Activated naive CD8-positive, alpha-beta T cell treated with anti-CD3 and anti-CD28 coated beads, Interleukin-2, amount 50 U/mL, for 24 hours (primary cell): ENCODE data around the gene NECTIN4.
"Not testable (repeated sequence)": the region's sequence is repeated elsewhere in the genome, so short reads cannot be mapped to it uniquely, and the experiment has no call there.

Source experiments
- ATAC-seq: fragments of 150-1000 bp; cut with Tn5 transposase; one replicate; pipeline ENCODE4 v1.10.0; 2021
- DNase-seq: peaks from one replicate; pipeline ENCODE4 v3.0.0; 2021
- H3K27ac Mint-ChIP-seq: one replicate; pipeline ENCODE4 v1.8.0; 2021; ENCODE audit warnings: mild to moderate bottlenecking, mixed read lengths
- H3K27me3 Mint-ChIP-seq: one replicate; pipeline ENCODE4 v1.8.0; 2021; ENCODE audit warnings: mixed read lengths
- H3K36me3 Mint-ChIP-seq: one replicate; pipeline ENCODE4 v1.8.0; 2021; ENCODE audit warnings: low read depth, mixed read lengths
- H3K4me1 Mint-ChIP-seq: one replicate; pipeline ENCODE4 v1.8.0; 2021; ENCODE audit warnings: mixed read lengths
- H3K4me3 Mint-ChIP-seq: one replicate; pipeline ENCODE4 v1.8.0; 2021; ENCODE audit warnings: mild to moderate bottlenecking, moderate library complexity, mixed read lengths
- H3K9me3 Mint-ChIP-seq: one replicate; pipeline ENCODE4 v1.8.0; 2021; ENCODE audit warnings: mixed read lengths

NECTIN4 gene

GRCh38 chr1:161119092-161119903 is 29.9 kb upstream of the NECTIN4 start:
- H3K9me3 Mint-ChIP-seq, result no peaks in the 10 kb centered on the region
- H3K27me3 Mint-ChIP-seq, result no peaks in the 10 kb centered on the region
- peaks cover 52% of the 10 kb centered on the region for H3K36me3 Mint-ChIP-seq
- DNase-seq (peak; percentile 61), ATAC-seq (peak; percentile 70)
- H3K4me1 Mint-ChIP-seq, result peaks cover 70% of the 10 kb centered on the region
- H3K4me3 Mint-ChIP-seq, result peak overlapping the region; percentile 95
- H3K27ac Mint-ChIP-seq, result peak overlapping the region; percentile 80

GRCh38 chr1:161117759-161118581 is 28.6 kb upstream of the NECTIN4 start, which contains the start of the genes NIT1 and PFDN2:
NIT1 (plus strand) TSS chr1:161118105; CDS start chr1:161118177, 72 bp downstream.
PFDN2 (minus strand) TSS chr1:161118037; CDS start chr1:161118026, 11 bp downstream.
- peak within 1 kb of the TSS; percentile 95 for H3K4me3 Mint-ChIP-seq
- DNase-seq (peak; percentile 90), ATAC-seq (peak; percentile 50)
- H3K36me3 Mint-ChIP-seq, result peaks cover 57% of the 10 kb centered on the region
- peaks cover 83% of the 10 kb centered on the region for H3K4me1 Mint-ChIP-seq
- H3K9me3 Mint-ChIP-seq, result no peaks in the 10 kb centered on the region
- H3K27me3 Mint-ChIP-seq, result no peaks in the 10 kb centered on the region
- H3K27ac Mint-ChIP-seq, result peak within 1 kb of the TSS; percentile 80

- H3K27ac Mint-ChIP-seq, result peak overlapping the region; percentile 80
- peaks cover 83% of the 10 kb centered on the region for H3K4me1 Mint-ChIP-seq
- ATAC-seq, H3K27me3 Mint-ChIP-seq, DNase-seq, H3K9me3 Mint-ChIP-seq: not testable (repeated sequence)
- H3K4me3 Mint-ChIP-seq, result peak overlapping the region; percentile 95
- peaks cover 46% of the 10 kb centered on the region for H3K36me3 Mint-ChIP-seq
These were observed 26.6 kb upstream of the NECTIN4 start for GRCh38 chr1:161115961-161116360.

GRCh38 chr1:161115132-161115711 is 25.9 kb upstream of the NECTIN4 start:
- Mint-ChIP-seq H3K4me1 (peaks cover 76% of the 10 kb centered on the region), H3K27me3 (no peaks in the 10 kb centered on the region), H3K36me3 (peaks cover 42% of the 10 kb centered on the region), H3K4me3 (peak overlapping the region; percentile 95), H3K27ac (peak overlapping the region; percentile 80), H3K9me3 (no peaks in the 10 kb centered on the region)
- peak; percentile 37 for DNase-seq
- peak; percentile 82 for ATAC-seq

- peaks cover 69% of the 10 kb centered on the region for H3K4me1 Mint-ChIP-seq
- H3K36me3 Mint-ChIP-seq, result peaks cover 37% of the 10 kb centered on the region
These were observed 25.2 kb upstream of the NECTIN4 start for GRCh38 chr1:161114556-161114955.

GRCh38 chr1:161113915-161114314 is 24.6 kb upstream of the NECTIN4 start:
- DNase-seq, result no peak
- H3K27me3 Mint-ChIP-seq, result no peaks in the 10 kb centered on the region
- H3K4me3 Mint-ChIP-seq, result peak overlapping the region; percentile 1
- no peak for ATAC-seq
- H3K4me1 Mint-ChIP-seq, result peaks cover 63% of the 10 kb centered on the region
- H3K9me3 Mint-ChIP-seq, result no peaks in the 10 kb centered on the region
- H3K27ac Mint-ChIP-seq, result peak overlapping the region; percentile 48
- peaks cover 39% of the 10 kb centered on the region for H3K36me3 Mint-ChIP-seq

More at GRCh38 chr1:161114556-161114955, 25.2 kb upstream of the NECTIN4 start:
- DNase-seq, result no peak
- no peak for ATAC-seq
- peak overlapping the region; percentile 48 for H3K27ac Mint-ChIP-seq
- H3K9me3 Mint-ChIP-seq, result no peaks in the 10 kb centered on the region
- H3K27me3 Mint-ChIP-seq, result no peaks in the 10 kb centered on the region
- H3K4me3 Mint-ChIP-seq, result peak overlapping the region; percentile 1

- Mint-ChIP-seq H3K9me3 (no peaks in the 10 kb centered on the region), H3K27me3 (no peaks in the 10 kb centered on the region), H3K36me3 (peaks cover 39% of the 10 kb centered on the region), H3K27ac (no peak overlapping the region), H3K4me3 (no peak overlapping the region), H3K4me1 (peaks cover 52% of the 10 kb centered on the region)
- no peak for DNase-seq
- ATAC-seq, result no peak
These were observed 22.2 kb upstream of the NECTIN4 start for GRCh38 chr1:161111527-161111926.

- Mint-ChIP-seq H3K4me1 (peaks cover 51% of the 10 kb centered on the region), H3K27me3 (no peaks in the 10 kb centered on the region), H3K27ac (no peak overlapping the region), H3K9me3 (no peaks in the 10 kb centered on the region), H3K36me3 (peaks cover 39% of the 10 kb centered on the region), H3K4me3 (no peak overlapping the region)
- DNase-seq (no peak), ATAC-seq (no peak)
These were observed 21.8 kb upstream of the NECTIN4 start for GRCh38 chr1:161111117-161111516.

GRCh38 chr1:161106431-161106830 is 17.1 kb upstream of the NECTIN4 start:
- peaks cover 26% of the 10 kb centered on the region for H3K36me3 Mint-ChIP-seq
- DNase-seq (no peak), ATAC-seq (no peak)
- no peaks in the 10 kb centered on the region for H3K9me3 Mint-ChIP-seq
- no peak overlapping the region for H3K27ac Mint-ChIP-seq
- no peak overlapping the region for H3K4me3 Mint-ChIP-seq
- H3K27me3 Mint-ChIP-seq, result no peaks in the 10 kb centered on the region
- H3K4me1 Mint-ChIP-seq, result peaks cover 24% of the 10 kb centered on the region

- ATAC-seq (no peak), DNase-seq (no peak)
- Mint-ChIP-seq H3K27me3 (no peaks in the 10 kb centered on the region), H3K27ac (no peak overlapping the region), H3K4me3 (no peak overlapping the region), H3K9me3 (no peaks in the 10 kb centered on the region), H3K36me3 (peaks cover 19% of the 10 kb centered on the region), H3K4me1 (peaks cover 60% of the 10 kb centered on the region)
These were observed 11.2 kb upstream of the NECTIN4 start for GRCh38 chr1:161100556-161100955.

GRCh38 chr1:161099090-161099802 is 9.9 kb upstream of the NECTIN4 start:
- H3K4me3 Mint-ChIP-seq, result peak overlapping the region; percentile 55
- peak overlapping the region; percentile 5 for H3K27ac Mint-ChIP-seq
- no peaks in the 10 kb centered on the region for H3K27me3 Mint-ChIP-seq
- no peak for ATAC-seq
- peaks cover 58% of the 10 kb centered on the region for H3K4me1 Mint-ChIP-seq
- peaks cover 16% of the 10 kb centered on the region for H3K36me3 Mint-ChIP-seq
- H3K9me3 Mint-ChIP-seq, result no peaks in the 10 kb centered on the region
- DNase-seq, result no peak

- peaks cover 16% of the 10 kb centered on the region for H3K36me3 Mint-ChIP-seq
These were observed 9.1 kb upstream of the NECTIN4 start, which contains the start of gene KLHDC9 for GRCh38 chr1:161098210-161099068. KLHDC9 (plus strand) TSS chr1:161098361; CDS start chr1:161098536, 175 bp downstream.

GRCh38 chr1:161096530-161096929 is 7.2 kb upstream of the NECTIN4 start:
- ATAC-seq (no peak), DNase-seq (no peak)
- H3K27ac Mint-ChIP-seq, result no peak overlapping the region
- H3K36me3 Mint-ChIP-seq, result peaks cover 10% of the 10 kb centered on the region
- H3K9me3 Mint-ChIP-seq, result no peaks in the 10 kb centered on the region
- no peak overlapping the region for H3K4me3 Mint-ChIP-seq
- no peaks in the 10 kb centered on the region for H3K27me3 Mint-ChIP-seq
- peaks cover 79% of the 10 kb centered on the region for H3K4me1 Mint-ChIP-seq

More at GRCh38 chr1:161098210-161099068, 9.1 kb upstream of the NECTIN4 start, which contains the start of gene KLHDC9:
- H3K9me3 Mint-ChIP-seq, result no peaks in the 10 kb centered on the region
- peak within 1 kb of the TSS; percentile 83 for H3K27ac Mint-ChIP-seq
- DNase-seq, result peak; percentile 76
- H3K4me3 Mint-ChIP-seq, result peak within 1 kb of the TSS; percentile 78
- ATAC-seq, result peak; percentile 71
- H3K4me1 Mint-ChIP-seq, result peaks cover 60% of the 10 kb centered on the region
- no peaks in the 10 kb centered on the region for H3K27me3 Mint-ChIP-seq
